Osteoblast (primary cell): ENCODE results near the gene PLEKHM1. TPM values are rescaled to one million over a fixed set of nuclear protein-coding genes. Genes with fewer than 3 reads are reported as not detected.
A peak's percentile ranks its signal among the peaks of the same experiment; 100 is the strongest.

Experiments used
- DNase-seq: peaks from one replicate; pipeline ENCODE4 v3.0.0; 2011; ENCODE audit warnings: low spot score, mixed read lengths; ENCODE audit not compliant: insufficient read length; ENCODE audit errors: missing footprints
- H2AFZ ChIP-seq: 2 replicates; pipeline ENCODE4 v1.6.0; 2011; ENCODE audit warnings: mild to moderate bottlenecking, low read length
- H3K27ac ChIP-seq: 2 replicates; pipeline ENCODE4 v1.5.1; 2011; ENCODE audit warnings: mild to moderate bottlenecking, low read depth, low read length, moderate library complexity
- H3K27me3 ChIP-seq: 2 replicates; pipeline ENCODE4 v1.6.0; 2012; ENCODE audit warnings: mild to moderate bottlenecking, control low read depth, inconsistent platforms, low read length, moderate library complexity; ENCODE audit not compliant: insufficient read depth
- H3K36me3 ChIP-seq: 2 replicates; pipeline ENCODE4 v1.5.1; 2011; ENCODE audit warnings: mild to moderate bottlenecking, low read length, control low read depth, moderate library complexity; ENCODE audit not compliant: insufficient read depth
- H3K4me1 ChIP-seq: 2 replicates; pipeline ENCODE4 v1.5.1; 2011; ENCODE audit warnings: mild to moderate bottlenecking, low read length, control low read depth, moderate library complexity; ENCODE audit not compliant: insufficient read depth
- H3K4me2 ChIP-seq: 2 replicates; pipeline ENCODE4 v1.6.0; 2011; ENCODE audit warnings: mild to moderate bottlenecking, low read length; ENCODE audit not compliant: insufficient read depth
- H3K4me3 ChIP-seq: fragments of 200-600 bp; sonication (generic); 3 replicates; pipeline ENCODE4 v1.5.1; 2012; ENCODE audit warnings: mild to moderate bottlenecking, low read length, inconsistent platforms; ENCODE audit not compliant: insufficient read depth
- H3K79me2 ChIP-seq: 2 replicates; pipeline ENCODE4 v1.6.0; 2012; ENCODE audit warnings: mild to moderate bottlenecking, low read length, control low read depth, inconsistent platforms; ENCODE audit not compliant: insufficient read depth
- H3K9me3 ChIP-seq: 2 replicates; pipeline ENCODE4 v1.5.1; 2011; ENCODE audit warnings: low read depth, low read length, control low read depth
- H4K20me1 ChIP-seq: 2 replicates; pipeline ENCODE4 v1.6.0; 2012; ENCODE audit warnings: mild to moderate bottlenecking, low read length, control low read depth; ENCODE audit not compliant: insufficient read depth
- total RNA-seq: library from RNA; depleted of rRNA; stranded (reverse); fragments of >200 nt; gene quantifications from 2 replicates; pipeline ENCODE4 v1.2.3, GENCODE V29; 2012
- TF ChIP-seq, protein P1 (sequence below): IDR thresholded peaks from 2 replicates; pipeline ENCODE4 v1.5.1; 2011; ENCODE audit warnings: mild to moderate bottlenecking, low read depth, low read length, moderate library complexity; ENCODE audit errors: extremely low read depth

PLEKHM1 gene
- total RNA-seq, 1 donor, result 30.8 TPM

DNA sequence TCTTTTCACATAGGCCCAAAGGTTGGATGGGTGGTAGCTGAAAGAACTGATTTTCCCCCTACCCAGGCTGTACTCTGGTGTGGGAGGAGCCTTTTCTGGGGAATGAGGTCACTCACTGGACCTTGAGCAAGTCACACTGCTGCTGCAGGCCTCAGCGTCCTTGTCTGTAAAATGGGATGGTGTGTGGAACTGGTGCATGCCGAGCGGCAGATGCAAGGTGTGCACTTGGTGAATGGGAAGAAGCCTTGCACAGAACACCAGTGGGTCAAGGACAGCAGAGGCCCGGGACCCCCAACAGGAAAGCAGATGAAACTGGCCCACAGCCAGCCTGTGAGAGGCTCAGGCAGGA, 96.0 kb downstream of the PLEKHM1 start:
- Histone ChIP-seq H2AFZ (peak overlapping the region; percentile 88), H3K9me3 (no peaks in the 10 kb centered on the region), H3K27me3 (peaks cover 3% of the 10 kb centered on the region), H3K4me3 (no peak overlapping the region), H3K79me2 (no peaks in the 10 kb centered on the region), H3K4me2 (peak overlapping the region; percentile 87), H3K4me1 (peaks cover 7% of the 10 kb centered on the region), H3K36me3 (no peaks in the 10 kb centered on the region), H3K27ac (no peak overlapping the region), H4K20me1 (no peaks in the 10 kb centered on the region)
- TF ChIP-seq, protein P1, sequence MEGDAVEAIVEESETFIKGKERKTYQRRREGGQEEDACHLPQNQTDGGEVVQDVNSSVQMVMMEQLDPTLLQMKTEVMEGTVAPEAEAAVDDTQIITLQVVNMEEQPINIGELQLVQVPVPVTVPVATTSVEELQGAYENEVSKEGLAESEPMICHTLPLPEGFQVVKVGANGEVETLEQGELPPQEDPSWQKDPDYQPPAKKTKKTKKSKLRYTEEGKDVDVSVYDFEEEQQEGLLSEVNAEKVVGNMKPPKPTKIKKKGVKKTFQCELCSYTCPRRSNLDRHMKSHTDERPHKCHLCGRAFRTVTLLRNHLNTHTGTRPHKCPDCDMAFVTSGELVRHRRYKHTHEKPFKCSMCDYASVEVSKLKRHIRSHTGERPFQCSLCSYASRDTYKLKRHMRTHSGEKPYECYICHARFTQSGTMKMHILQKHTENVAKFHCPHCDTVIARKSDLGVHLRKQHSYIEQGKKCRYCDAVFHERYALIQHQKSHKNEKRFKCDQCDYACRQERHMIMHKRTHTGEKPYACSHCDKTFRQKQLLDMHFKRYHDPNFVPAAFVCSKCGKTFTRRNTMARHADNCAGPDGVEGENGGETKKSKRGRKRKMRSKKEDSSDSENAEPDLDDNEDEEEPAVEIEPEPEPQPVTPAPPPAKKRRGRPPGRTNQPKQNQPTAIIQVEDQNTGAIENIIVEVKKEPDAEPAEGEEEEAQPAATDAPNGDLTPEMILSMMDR, result no peak
- peak; percentile 71 for DNase-seq

DNA sequence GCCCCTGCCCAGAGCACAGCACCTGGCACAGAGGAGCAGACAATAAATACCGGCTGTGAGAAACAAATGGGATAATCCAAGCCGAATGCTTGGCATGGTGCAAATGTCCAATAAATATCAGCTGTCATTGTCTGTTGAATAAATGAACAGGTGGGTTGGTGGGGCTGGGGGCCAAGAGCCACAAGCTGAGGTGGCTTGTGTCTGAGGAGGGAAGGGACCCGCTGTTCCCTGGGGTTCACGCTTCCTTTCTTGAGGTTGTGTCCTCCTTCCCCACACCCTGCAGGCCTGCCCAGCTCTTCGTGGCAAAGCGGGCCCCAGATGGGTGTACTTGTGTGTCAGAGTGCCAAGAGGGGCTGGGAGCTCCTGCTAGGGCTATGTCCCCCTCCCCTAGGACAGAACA, 96.4 kb downstream of the PLEKHM1 start:
- Histone ChIP-seq H3K79me2 (no peaks in the 10 kb centered on the region), H3K9me3 (no peaks in the 10 kb centered on the region), H4K20me1 (no peaks in the 10 kb centered on the region), H3K4me3 (no peak overlapping the region), H3K27me3 (peaks cover 7% of the 10 kb centered on the region), H3K4me1 (peaks cover 7% of the 10 kb centered on the region), H3K27ac (no peak overlapping the region), H2AFZ (no peak overlapping the region), H3K36me3 (no peaks in the 10 kb centered on the region), H3K4me2 (no peak overlapping the region)
- TF ChIP-seq, protein P1, result no peak
- DNase-seq, result peak; percentile 67

DNA sequence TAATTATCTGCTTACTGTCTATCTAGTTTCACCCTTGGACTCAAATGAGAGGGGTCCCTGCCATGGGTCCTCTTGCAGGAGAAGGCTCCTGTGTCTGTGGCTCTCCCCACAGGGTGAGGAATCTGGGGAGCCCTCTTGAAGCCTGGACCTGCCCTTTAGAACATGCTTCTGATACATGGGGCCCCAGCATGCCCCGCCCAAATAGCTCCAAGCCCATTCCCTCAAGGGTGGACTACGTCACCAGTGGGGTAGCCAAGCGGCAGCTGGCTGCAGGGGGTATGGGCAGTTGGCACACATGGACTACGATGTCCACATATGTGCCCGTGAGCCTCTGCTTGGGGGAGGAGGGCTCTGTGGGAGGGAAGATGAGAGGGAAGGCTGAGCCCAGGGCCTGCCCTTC, 97.1 kb downstream of the PLEKHM1 start:
- Histone ChIP-seq H3K9me3 (no peaks in the 10 kb centered on the region), H2AFZ (no peak overlapping the region), H3K79me2 (no peaks in the 10 kb centered on the region), H3K4me1 (peaks cover 13% of the 10 kb centered on the region), H3K27me3 (peaks cover 7% of the 10 kb centered on the region), H3K36me3 (no peaks in the 10 kb centered on the region), H3K4me3 (no peak overlapping the region), H3K27ac (no peak overlapping the region), H4K20me1 (no peaks in the 10 kb centered on the region), H3K4me2 (no peak overlapping the region)
- no peak for DNase-seq
- TF ChIP-seq, protein P1, result no peak

DNA sequence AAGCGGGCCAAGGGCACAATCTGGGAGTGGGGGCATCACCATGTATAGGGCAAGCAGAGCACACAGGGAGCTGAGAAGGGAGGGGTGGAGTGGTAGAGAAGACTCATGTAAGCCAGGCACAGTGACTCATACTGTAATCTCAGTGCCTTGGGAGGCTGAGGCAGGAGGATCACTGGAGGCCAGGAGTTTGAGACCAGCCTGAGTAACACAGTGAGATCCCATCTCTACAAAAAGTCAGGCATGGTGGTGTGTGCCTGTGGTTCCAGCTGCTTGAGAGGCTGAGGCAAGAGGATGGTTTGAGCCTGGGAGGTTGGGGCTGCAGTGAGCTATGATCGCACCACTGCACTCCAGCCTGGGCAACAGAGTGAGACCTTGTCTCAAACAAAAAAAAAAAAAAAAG, 98.6 kb downstream of the PLEKHM1 start:
- Histone ChIP-seq H3K27me3 (peaks cover 7% of the 10 kb centered on the region), H3K36me3 (no peaks in the 10 kb centered on the region), H3K9me3 (no peaks in the 10 kb centered on the region), H3K79me2 (no peaks in the 10 kb centered on the region), H3K4me1 (peaks cover 14% of the 10 kb centered on the region), H3K27ac (no peak overlapping the region), H4K20me1 (no peaks in the 10 kb centered on the region), H2AFZ (no peak overlapping the region), H3K4me2 (no peak overlapping the region), H3K4me3 (no peak overlapping the region)
- TF ChIP-seq, protein P1, result no peak
- peak; percentile 88 for DNase-seq
